ENCODE data around the gene ITPRIPL1.

Gene ITPRIPL1

DNA sequence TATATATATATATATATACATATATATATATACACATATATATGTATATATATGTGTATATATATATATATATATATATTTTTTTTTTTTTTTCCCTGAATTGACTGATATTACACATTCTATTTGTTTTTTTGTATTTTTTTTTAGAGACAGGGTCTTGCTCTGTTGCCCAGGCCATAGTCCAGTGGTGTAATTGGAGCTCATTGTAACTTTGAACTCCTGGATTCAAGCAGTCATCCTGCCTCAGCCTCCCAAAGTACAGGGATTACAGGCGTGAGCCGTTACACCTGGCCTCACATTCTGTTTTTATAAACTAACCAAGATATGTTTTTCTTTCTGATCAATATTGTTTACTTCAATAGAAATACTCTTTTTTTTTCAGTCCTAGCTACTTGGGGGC lies 36.6 kb downstream of the ITPRIPL1 start:
- DNase-seq, result no peak

DNA sequence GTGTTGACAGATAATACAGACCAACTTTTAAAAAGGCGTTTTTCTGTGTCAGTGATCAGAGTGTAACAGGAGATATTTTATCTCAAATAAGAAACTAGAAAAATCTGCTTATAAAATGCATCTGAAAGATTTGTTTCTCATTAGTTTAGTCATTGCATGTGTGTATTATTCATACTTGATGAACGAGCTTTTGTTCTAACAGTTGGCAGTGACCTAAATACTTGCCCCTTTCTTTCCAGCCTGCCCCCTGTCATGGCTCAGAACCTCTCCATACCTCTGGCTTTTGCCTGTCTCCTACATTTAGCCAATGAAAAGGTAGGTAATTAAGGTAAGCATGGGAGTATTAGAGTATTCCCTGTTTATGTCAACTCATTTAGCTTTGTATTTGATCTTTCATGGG lies 44.1 kb downstream of the ITPRIPL1 start:
- no peak for DNase-seq

DNA sequence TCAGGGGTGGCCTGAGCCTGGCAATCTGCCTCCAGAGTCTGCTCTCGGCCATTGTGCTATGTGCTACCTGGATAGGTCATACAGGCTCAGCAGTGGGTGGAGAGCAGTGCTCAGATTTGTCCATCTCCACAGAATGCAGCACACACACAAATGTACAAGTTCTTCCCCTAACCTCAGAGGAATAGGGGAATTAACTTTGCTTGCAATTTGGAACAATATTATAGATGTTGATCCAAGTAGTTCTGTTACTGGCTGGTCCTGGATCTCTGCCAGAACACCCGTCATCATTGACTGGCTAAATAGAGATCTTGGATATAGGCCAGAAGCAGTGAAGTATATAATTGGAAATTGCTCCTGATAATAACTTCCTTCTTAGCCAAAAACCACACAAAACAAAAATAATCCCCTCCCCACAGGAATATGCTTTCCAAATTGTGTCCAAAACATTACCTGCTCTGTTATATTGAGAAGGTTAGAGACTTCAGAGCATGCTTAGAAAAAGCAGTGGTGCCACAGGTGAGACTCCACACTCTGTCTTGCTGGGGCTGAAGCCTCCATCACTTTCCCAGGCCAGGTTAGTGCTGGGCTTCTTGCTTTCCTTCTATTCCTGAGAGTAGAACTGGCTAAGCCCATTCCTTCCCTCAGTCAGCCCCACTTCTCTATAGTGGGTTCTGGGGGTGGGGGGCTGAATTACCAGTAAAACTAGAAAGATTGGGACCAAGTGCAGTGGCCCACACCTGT lies 49.3 kb downstream of the ITPRIPL1 start:
- no peak for DNase-seq

Measured in bone marrow (tissue), 2 donors.